ENCODE data around the gene C12orf50. TPM values are rescaled to one million over a fixed set of nuclear protein-coding genes. Genes with fewer than 3 reads are reported as not detected.
"Not testable (repeated sequence)": the region's sequence is repeated elsewhere in the genome, so short reads cannot be mapped to it uniquely, and the experiment has no call there.

The C12orf50 gene
- total RNA-seq, 1 donor from 2014 or later, result not detected

DNA sequence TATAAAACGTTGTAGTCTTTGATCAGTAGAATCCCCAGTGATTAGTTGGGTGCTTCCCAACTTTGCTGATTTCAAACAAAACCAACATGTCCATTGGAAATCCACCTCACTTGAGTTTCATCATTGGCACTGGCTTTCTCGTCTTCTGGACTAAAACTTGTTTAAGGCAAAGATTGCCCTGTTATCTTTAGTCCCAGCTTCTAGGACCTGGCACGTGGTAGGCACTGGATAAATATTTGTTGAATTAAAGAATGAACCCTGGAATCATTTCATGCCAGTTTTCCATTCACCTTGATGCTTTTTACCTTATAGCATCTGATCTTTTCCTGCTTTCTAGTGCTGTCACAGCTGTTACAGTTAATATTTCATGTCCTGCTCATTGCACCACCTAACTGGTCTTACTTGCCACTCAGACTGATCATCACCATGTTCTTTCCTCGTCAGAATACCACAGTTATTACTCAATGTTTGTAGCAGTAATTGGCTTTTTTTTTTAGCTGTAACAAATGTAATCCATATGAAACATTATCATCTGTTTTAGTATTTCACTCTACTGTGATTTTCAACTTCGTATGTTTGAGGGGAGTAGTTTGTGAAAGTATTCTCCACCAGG, 7.3 kb upstream of the C12orf50 start:
- H3K27me3 ChIP-seq, result no peaks in the 10 kb centered on the region
- TF ChIP-seq, protein P1, sequence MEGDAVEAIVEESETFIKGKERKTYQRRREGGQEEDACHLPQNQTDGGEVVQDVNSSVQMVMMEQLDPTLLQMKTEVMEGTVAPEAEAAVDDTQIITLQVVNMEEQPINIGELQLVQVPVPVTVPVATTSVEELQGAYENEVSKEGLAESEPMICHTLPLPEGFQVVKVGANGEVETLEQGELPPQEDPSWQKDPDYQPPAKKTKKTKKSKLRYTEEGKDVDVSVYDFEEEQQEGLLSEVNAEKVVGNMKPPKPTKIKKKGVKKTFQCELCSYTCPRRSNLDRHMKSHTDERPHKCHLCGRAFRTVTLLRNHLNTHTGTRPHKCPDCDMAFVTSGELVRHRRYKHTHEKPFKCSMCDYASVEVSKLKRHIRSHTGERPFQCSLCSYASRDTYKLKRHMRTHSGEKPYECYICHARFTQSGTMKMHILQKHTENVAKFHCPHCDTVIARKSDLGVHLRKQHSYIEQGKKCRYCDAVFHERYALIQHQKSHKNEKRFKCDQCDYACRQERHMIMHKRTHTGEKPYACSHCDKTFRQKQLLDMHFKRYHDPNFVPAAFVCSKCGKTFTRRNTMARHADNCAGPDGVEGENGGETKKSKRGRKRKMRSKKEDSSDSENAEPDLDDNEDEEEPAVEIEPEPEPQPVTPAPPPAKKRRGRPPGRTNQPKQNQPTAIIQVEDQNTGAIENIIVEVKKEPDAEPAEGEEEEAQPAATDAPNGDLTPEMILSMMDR (IDR thresholded peaks at IDR 0.05), result no peak
- peak overlapping the region; percentile 80 for H3K4me3 ChIP-seq
- intact Hi-C loops (cut with DNase I), result no loop called here
- peaks cover 14% of the 10 kb centered on the region for H3K4me1 ChIP-seq
- no peak overlapping the region for H3K27ac ChIP-seq
- ATAC-seq (no peak), DNase-seq (no peak)
- H3K9me3 ChIP-seq, result no peaks in the 10 kb centered on the region
- H3K36me3 ChIP-seq, result no peaks in the 10 kb centered on the region

DNA sequence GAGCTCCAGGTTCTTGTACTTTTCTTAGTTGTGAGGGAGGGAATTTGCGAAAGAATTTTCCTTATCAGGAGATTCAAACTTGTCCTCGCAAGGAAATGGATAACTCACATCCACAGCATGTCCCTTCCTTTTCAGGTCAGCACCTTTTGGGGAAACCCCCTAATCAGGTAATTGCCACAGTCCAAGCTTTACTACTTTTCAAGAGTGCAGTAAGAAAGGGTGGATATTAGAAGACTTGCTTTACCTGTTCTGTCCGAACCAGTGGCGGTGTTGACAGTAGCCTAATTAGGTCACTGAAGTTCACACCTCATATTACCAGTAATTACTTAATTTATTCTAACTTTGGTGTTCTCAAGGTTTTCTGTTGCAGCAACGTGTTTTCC, 6.7 kb upstream of the C12orf50 start:
- Histone ChIP-seq H3K9me3 (no peaks in the 10 kb centered on the region), H3K27me3 (no peaks in the 10 kb centered on the region), H3K4me3 (peak overlapping the region; percentile 80), H3K36me3 (no peaks in the 10 kb centered on the region), H3K27ac (peak overlapping the region; percentile 80), H3K4me1 (peaks cover 14% of the 10 kb centered on the region)
- no peak for DNase-seq
- intact Hi-C loops (cut with DNase I), result no loop called here
- ATAC-seq, result peak; percentile 50
- TF ChIP-seq, protein P1 (IDR thresholded peaks at IDR 0.05), result no peak

DNA sequence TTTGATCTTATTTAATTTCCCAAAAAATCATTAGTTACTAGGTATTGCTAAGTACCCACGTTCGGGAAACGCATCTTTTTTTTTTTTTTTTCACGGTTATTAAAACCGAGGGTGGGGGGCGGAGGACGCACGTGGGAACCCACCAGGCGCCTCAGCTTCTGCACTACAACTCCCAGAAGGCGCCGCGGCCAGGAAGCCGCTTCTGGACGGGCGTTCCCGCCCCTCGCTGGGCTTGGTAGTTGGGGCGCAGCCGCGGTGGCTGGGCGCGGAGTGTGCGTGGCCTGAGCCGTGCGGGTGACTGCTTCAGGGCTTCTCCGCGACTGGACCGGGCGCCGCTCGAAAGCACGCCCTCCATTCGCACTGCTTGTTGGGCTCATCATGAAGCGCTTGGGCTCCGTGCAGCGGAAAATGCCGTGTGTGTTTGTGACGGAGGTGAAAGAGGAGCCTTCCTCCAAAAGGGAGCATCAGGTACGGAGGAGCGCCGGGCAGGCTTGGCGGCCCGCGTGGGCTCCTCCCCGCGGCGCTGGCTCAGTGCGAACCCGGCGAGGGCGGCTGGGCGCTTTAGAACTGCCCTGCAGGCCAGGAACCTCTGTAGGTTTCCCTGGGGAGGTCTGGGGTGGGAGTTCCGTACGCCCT, 6.2 kb upstream of the C12orf50 start:
- peaks cover 14% of the 10 kb centered on the region for H3K4me1 ChIP-seq

DNA sequence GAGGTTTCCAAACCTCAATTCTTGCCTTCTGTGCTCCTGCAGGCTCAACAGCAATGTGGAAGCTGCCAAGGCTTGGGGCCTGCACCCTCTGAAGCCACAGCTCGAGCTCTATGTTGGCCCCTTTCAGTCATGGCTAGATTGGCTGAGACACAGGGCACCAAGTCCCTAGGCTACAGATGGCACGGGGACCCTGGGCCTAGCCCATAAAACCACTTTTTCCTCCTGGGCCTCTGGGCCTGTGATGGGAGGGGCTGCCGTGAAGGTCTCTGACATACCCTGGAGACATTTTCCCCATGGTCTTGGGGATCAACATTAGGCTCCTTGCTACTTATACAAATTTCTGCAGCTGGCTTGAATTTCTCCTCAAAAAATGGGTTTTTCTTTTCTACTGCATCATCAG, 2.0 kb upstream of the C12orf50 start:
- intact Hi-C loops (cut with DNase I); DNase-seq; H3K27me3 ChIP-seq; H3K27ac ChIP-seq; H3K4me1 ChIP-seq; ATAC-seq; H3K9me3 ChIP-seq; H3K4me3 ChIP-seq; H3K36me3 ChIP-seq: not testable (repeated sequence)

More for the DNA sequence above, 6.2 kb upstream of the C12orf50 start:
- peak; percentile 100 for ATAC-seq
- H3K27ac ChIP-seq, result peak overlapping the region; percentile 80
- DNase-seq, result peak; percentile 95
- intact Hi-C loops (cut with DNase I), result no loop called here
- peak overlapping the region; percentile 80 for H3K4me3 ChIP-seq
- no peaks in the 10 kb centered on the region for H3K9me3 ChIP-seq
- no peaks in the 10 kb centered on the region for H3K27me3 ChIP-seq
- H3K36me3 ChIP-seq, result no peaks in the 10 kb centered on the region
- TF ChIP-seq, protein P1 (IDR thresholded peaks at IDR 0.05), result no peak

DNA sequence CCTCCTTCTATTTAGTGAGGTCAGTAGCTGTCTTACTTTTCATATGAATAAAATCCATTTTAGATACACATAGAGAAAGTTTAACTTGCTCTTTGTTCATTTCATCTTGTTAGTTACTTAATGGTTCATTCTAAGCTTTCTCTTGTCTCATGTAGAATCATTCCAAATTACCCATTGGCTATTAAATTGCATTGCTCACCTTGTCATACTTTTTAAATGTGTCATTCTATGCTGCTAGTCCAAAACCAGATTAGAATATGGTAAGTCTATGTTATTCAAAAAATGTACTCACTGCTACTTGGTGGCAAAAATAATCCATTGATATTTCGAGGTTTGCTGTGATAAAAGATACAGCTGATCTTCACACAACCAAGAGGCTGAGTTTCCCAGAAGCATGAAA, 3.0 kb downstream of the C12orf50 start:
- ATAC-seq (no peak), DNase-seq (no peak)
- H3K27me3 ChIP-seq, result no peaks in the 10 kb centered on the region
- H3K4me1 ChIP-seq, result no peaks in the 10 kb centered on the region
- no peaks in the 10 kb centered on the region for H3K36me3 ChIP-seq
- intact Hi-C loops (cut with DNase I), result no loop called here
- no peaks in the 10 kb centered on the region for H3K9me3 ChIP-seq
- no peak overlapping the region for H3K27ac ChIP-seq
- no peak overlapping the region for H3K4me3 ChIP-seq
- TF ChIP-seq, protein P1 (IDR thresholded peaks at IDR 0.05), result no peak

DNA sequence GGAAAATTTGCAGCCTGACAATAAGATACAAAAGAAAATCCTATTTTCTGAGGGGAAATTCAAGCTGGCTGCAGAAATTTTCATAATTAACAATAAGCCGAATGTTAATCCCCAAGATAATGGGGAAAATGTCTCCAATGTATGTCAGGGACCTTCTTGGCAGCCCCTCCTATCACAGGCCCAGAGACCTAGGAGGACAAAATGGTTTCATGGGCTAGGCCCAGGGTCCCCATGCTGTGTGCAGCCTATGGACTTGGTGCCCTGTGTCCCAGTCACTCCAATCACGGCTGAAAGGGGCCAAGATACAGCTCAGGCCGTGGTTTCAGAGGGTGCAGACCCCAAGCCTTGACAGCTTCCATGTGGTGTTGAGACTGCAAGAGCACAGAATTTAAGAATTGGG, 11.2 kb downstream of the C12orf50 start:
- intact Hi-C loops (cut with DNase I), result no loop called here
- no peak for ATAC-seq
- no peaks in the 10 kb centered on the region for H3K4me1 ChIP-seq
- H3K27ac ChIP-seq, result no peak overlapping the region
- no peaks in the 10 kb centered on the region for H3K9me3 ChIP-seq
- H3K36me3 ChIP-seq, result no peaks in the 10 kb centered on the region
- no peaks in the 10 kb centered on the region for H3K27me3 ChIP-seq
- TF ChIP-seq, protein P1 (IDR thresholded peaks at IDR 0.05), result no peak
- no peak for DNase-seq
- H3K4me3 ChIP-seq, result no peak overlapping the region
